Activated naive CD8-positive, alpha-beta T cell treated with anti-CD3 and anti-CD28 coated beads for 36 hours (primary cell): ENCODE results near the gene PRR14L. TPM values are rescaled to one million over a fixed set of nuclear protein-coding genes. Genes with fewer than 3 reads are reported as not detected.
"Not testable (repeated sequence)": the region's sequence is repeated elsewhere in the genome, so short reads cannot be mapped to it uniquely, and the experiment has no call there.

Experiments
- DNase-seq: peaks from one replicate; pipeline ENCODE4 v3.0.0; 2021
- H3K27ac Mint-ChIP-seq: one replicate; pipeline ENCODE4 v1.8.0; 2022; ENCODE audit warnings: mild to moderate bottlenecking, moderate library complexity, mixed read lengths
- H3K27me3 Mint-ChIP-seq: one replicate; pipeline ENCODE4 v1.8.0; 2022; ENCODE audit warnings: mild to moderate bottlenecking, mixed read lengths
- H3K36me3 Mint-ChIP-seq: one replicate; pipeline ENCODE4 v1.8.0; 2021; ENCODE audit warnings: mild to moderate bottlenecking, mixed read lengths
- H3K4me1 Mint-ChIP-seq: one replicate; pipeline ENCODE4 v1.8.0; 2021; ENCODE audit warnings: mixed read lengths
- H3K4me3 Mint-ChIP-seq: one replicate; pipeline ENCODE4 v1.8.0; 2022; ENCODE audit warnings: mild to moderate bottlenecking, moderate library complexity, mixed read lengths
- H3K9me3 Mint-ChIP-seq: one replicate; pipeline ENCODE4 v1.8.0; 2022; ENCODE audit warnings: mixed read lengths
- total RNA-seq, 2 experiments: library from RNA; stranded (reverse); gene quantifications; one replicate each; pipeline ENCODE4 v1.2.3, GENCODE V29; 2021

The PRR14L gene
- 10 to 100 TPM; 34.7 to 38.3 TPM for total RNA-seq

- peak; percentile 99 for DNase-seq
- Mint-ChIP-seq H3K27me3 (no peaks in the 10 kb centered on the region), H3K36me3 (peaks cover 7% of the 10 kb centered on the region), H3K4me3 (peak within 1 kb of the TSS; percentile 87), H3K27ac (peak within 1 kb of the TSS; percentile 94), H3K9me3 (no peaks in the 10 kb centered on the region), H3K4me1 (peaks cover 42% of the 10 kb centered on the region)
These were observed at the start of gene PRR14L for GRCh38 chr22:31749636-31750364. TSS of gene PRR14L (minus strand) at chr22:31750132. CDS start at chr22:31738860, 11,272 bp downstream.

DNA sequence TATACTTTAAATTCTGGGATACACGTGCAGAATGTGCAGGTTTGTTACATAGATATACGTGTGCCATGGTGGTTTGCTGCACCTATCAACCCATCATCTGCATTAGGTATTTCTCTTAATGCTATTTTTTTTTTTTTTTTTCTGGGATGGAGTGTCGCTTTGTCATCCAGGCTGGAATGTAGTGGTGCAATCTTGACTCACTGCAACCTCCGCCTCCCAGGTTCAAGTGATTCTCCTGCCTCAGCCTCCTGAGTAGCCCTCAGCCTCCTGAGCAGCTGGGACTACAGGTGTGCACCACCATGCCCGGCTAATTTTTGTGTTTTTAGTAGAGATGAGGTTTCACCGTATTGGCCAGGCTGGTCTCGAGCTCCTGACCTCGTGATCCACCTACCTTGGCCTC, 49.4 kb upstream of the PRR14L start:
- not testable (repeated sequence) for H3K27me3 Mint-ChIP-seq, H3K4me3 Mint-ChIP-seq, H3K9me3 Mint-ChIP-seq, H3K4me1 Mint-ChIP-seq, DNase-seq, H3K27ac Mint-ChIP-seq
- peaks cover 17% of the 10 kb centered on the region for H3K36me3 Mint-ChIP-seq

DNA sequence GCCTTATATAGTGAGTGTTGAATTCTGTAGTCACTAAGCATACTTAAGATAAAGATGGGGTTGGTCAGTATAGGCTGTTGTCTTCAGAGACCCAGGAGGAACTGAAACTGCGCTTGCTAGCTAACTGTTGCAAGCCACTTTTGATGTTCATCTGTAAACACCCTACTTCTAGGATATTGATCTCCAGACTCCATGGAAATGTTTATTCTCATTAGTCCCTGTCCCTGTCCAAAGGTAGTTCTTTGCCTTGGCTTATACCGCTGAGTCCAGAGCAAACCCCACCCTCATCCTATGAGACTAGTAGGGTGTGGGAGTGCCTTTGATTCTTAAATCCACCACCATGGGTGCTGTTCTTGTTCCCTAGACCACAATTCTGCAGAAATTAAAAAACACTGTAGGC, 40.3 kb upstream of the PRR14L start:
- Mint-ChIP-seq H3K36me3 (peaks cover 9% of the 10 kb centered on the region), H3K27ac (no peak overlapping the region), H3K9me3 (no peaks in the 10 kb centered on the region), H3K4me1 (peaks cover 8% of the 10 kb centered on the region), H3K27me3 (no peaks in the 10 kb centered on the region), H3K4me3 (no peak overlapping the region)
- no peak for DNase-seq

- Mint-ChIP-seq H3K9me3 (no peaks in the 10 kb centered on the region), H3K27me3 (no peaks in the 10 kb centered on the region), H3K4me3 (no peak overlapping the region), H3K4me1 (peaks cover 8% of the 10 kb centered on the region), H3K36me3 (peaks cover 9% of the 10 kb centered on the region), H3K27ac (no peak overlapping the region)
- no peak for DNase-seq
These were observed 39.9 kb upstream of the PRR14L start for GRCh38 chr22:31789803-31790202.

DNA sequence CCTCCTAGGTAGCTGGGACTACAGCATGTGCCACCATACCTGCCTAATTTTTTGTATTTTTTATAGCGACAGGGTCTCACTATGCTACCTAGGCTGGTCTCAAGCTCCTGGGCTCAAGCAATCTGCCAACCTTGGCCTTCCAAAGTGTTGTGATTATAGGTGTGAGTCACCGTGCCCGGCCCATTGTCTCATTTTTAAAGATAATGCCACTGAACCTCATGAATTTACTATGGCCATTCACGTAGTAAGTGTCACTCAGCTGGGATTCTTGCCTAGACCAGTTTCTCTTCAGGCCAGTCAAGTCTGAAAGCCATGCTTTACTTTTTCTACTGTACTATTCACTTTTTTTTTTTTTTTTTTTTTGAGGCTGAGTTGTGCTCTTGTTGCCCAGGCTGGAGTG, 26.3 kb upstream of the PRR14L start:
- Mint-ChIP-seq H3K27ac (no peak overlapping the region), H3K4me3 (no peak overlapping the region), H3K36me3 (peaks cover 8% of the 10 kb centered on the region), H3K9me3 (no peaks in the 10 kb centered on the region), H3K4me1 (no peaks in the 10 kb centered on the region), H3K27me3 (no peaks in the 10 kb centered on the region)
- DNase-seq = no peak

DNA sequence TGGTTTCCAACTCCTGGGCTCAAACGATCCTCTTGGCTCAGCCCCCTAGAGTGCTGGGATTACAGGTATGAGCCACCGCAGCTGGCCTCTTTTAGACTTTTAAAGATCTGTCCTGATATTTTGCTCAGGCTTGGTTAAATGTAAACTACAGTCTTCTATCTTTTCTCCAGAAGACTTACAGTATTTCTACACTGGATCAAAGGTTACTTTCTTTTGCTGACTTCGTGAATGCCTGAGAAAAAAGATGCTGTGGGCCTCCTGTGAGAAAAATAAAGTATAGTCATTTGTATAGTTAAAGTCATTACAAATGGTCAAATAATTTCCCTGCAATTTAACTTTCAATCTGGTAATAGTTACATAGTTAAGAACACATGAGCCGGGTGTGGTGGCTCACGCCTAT, 23.5 kb upstream of the PRR14L start:
- DNase-seq = no peak
- H3K27ac Mint-ChIP-seq = no peak overlapping the region
- H3K27me3 Mint-ChIP-seq = no peaks in the 10 kb centered on the region
- H3K4me1 Mint-ChIP-seq = peaks cover 2% of the 10 kb centered on the region
- H3K36me3 Mint-ChIP-seq = peaks cover 16% of the 10 kb centered on the region
- H3K4me3 Mint-ChIP-seq = no peak overlapping the region
- no peaks in the 10 kb centered on the region for H3K9me3 Mint-ChIP-seq

DNA sequence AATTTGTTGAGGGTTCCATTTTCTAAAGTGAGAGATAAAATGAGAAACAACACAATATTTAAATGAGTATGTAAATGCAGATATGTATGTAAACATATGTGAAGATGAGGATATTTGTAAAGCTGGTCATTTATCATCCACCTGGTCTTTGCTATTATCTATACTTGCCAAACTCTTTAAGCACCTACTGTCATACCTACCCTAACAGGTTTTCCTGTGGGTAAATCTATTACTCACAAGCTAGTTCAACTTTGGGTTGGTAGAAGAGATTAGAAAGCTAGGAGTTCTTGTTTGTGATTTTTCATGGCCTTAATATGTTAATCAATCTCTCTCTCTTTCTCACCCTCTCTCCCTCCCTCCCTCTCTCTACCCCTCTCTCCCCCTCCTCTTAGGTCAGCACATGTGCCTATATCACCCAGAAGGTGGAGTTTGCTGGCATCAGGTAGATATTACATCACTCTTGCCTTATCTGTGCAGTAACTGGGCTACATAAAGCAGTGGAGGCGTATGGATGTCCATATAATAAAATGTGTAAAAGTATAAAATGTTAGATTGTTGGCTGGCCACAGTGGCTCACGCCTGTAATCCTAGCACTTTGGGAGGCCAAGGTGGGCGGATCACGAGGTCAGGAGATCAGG, 18.6 kb upstream of the PRR14L start:
- Mint-ChIP-seq H3K27me3 (no peaks in the 10 kb centered on the region), H3K36me3 (peaks cover 27% of the 10 kb centered on the region), H3K4me1 (peaks cover 2% of the 10 kb centered on the region), H3K4me3 (no peak overlapping the region), H3K9me3 (no peaks in the 10 kb centered on the region), H3K27ac (peak overlapping the region; percentile 66)
- no peak for DNase-seq

DNA sequence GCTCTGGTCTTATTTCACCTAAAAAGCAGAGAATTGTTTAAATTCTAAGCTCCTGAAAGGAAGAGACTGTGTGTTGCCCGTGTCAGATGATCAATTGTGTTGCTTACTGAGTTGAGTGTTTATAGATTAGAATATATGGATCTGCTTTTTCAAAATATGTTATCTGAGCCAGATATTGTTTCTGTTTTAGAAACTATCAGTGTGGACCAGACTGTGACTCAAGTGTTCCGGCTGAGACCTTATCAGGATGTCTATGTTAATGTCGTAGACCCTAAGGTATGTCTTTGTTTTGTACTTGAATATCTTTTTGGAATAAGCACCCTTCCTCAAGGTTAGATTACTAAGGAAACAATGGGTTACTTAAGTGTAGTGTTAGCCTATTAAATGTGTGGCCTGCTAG, 14.9 kb upstream of the PRR14L start:
- Mint-ChIP-seq H3K27me3 (no peaks in the 10 kb centered on the region), H3K9me3 (no peaks in the 10 kb centered on the region), H3K27ac (no peak overlapping the region), H3K36me3 (peaks cover 35% of the 10 kb centered on the region), H3K4me1 (peaks cover 2% of the 10 kb centered on the region), H3K4me3 (no peak overlapping the region)
- no peak for DNase-seq

- H3K9me3 Mint-ChIP-seq, DNase-seq, H3K4me3 Mint-ChIP-seq, H3K27ac Mint-ChIP-seq, H3K27me3 Mint-ChIP-seq: not testable (repeated sequence)
- H3K4me1 Mint-ChIP-seq = peaks cover 16% of the 10 kb centered on the region
- H3K36me3 Mint-ChIP-seq = peaks cover 15% of the 10 kb centered on the region
These were observed 8.9 kb upstream of the PRR14L start for GRCh38 chr22:31758860-31759259.

- H3K9me3 Mint-ChIP-seq = no peaks in the 10 kb centered on the region
- no peak overlapping the region for H3K4me3 Mint-ChIP-seq
- H3K27ac Mint-ChIP-seq = no peak overlapping the region
- peaks cover 13% of the 10 kb centered on the region for H3K36me3 Mint-ChIP-seq
- no peak for DNase-seq
- H3K27me3 Mint-ChIP-seq = no peaks in the 10 kb centered on the region
- H3K4me1 Mint-ChIP-seq = peaks cover 26% of the 10 kb centered on the region
These were observed 7.3 kb upstream of the PRR14L start for GRCh38 chr22:31757265-31757664.

DNA sequence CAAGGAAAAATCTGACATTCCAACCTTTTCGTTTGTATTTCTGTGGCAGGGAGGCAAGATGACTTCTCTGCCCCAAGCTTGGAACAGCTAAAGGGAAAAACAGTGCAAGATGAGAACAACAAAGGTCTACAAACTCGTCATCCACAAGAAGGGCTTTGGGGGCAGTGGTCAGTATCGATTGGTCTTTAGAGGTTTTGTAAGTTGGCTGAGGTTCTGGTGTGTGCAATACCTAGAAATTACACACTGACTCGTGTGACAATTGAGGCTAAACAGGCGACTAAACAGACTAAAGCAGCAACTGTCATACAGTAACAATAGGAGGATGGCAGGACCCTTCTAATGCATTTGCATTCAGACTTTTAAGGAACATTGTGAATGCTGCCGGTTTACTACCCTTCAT, 4.9 kb upstream of the PRR14L start:
- H3K27me3 Mint-ChIP-seq = no peaks in the 10 kb centered on the region
- peaks cover 5% of the 10 kb centered on the region for H3K36me3 Mint-ChIP-seq
- H3K4me3 Mint-ChIP-seq = peak overlapping the region; percentile 93
- DNase-seq = no peak
- H3K9me3 Mint-ChIP-seq = no peaks in the 10 kb centered on the region
- peak overlapping the region; percentile 98 for H3K27ac Mint-ChIP-seq
- H3K4me1 Mint-ChIP-seq = peaks cover 35% of the 10 kb centered on the region

- peaks cover 35% of the 10 kb centered on the region for H3K4me1 Mint-ChIP-seq
These were observed 3.9 kb upstream of the PRR14L start, which contains the start of gene DEPDC5 for GRCh38 chr22:31753634-31754501. TSS of gene DEPDC5 (plus strand) at chr22:31754019. CDS start at chr22:31754922, 903 bp downstream.

DNA sequence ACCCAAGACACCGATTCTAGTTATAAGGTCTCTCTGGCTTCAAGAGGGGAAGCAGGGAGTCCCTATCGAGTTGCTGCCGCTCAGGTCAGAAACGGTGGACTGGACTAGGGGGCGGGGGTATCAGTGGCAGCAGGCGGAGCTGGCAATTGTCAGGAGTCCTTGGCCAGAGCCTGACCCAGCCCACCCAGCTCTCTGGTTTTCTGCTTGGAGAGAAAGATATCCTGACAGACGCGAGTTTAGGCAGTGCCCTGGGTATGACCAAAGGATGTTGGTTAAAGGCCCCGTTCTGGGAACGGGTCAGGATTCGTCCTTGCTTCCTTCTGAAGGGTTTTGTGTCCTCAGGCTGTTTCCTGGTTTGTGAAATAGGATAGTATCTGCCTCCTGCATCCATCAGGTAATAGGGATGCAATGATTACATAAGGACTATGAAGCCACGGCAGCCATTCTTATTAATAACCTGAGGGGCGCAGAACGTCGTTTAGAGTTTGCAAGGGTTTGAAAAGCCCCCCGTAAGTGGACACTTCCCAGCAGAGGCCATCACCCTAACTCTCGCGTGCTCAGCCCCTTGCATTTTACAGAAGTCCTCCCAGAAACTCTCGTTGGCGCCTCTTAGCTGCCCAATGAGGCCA, 3.2 kb upstream of the PRR14L start:
- peak; percentile 2 for DNase-seq
- Mint-ChIP-seq H3K9me3 (no peaks in the 10 kb centered on the region), H3K4me3 (peak overlapping the region; percentile 93), H3K27ac (peak overlapping the region; percentile 98), H3K36me3 (no peaks in the 10 kb centered on the region), H3K27me3 (no peaks in the 10 kb centered on the region), H3K4me1 (peaks cover 41% of the 10 kb centered on the region)

More at GRCh38 chr22:31753634-31754501, 3.9 kb upstream of the PRR14L start, which contains the start of gene DEPDC5:
- Mint-ChIP-seq H3K4me3 (peak within 1 kb of the TSS; percentile 93), H3K27ac (peak within 1 kb of the TSS; percentile 98), H3K36me3 (peaks cover 2% of the 10 kb centered on the region), H3K27me3 (no peaks in the 10 kb centered on the region), H3K9me3 (no peaks in the 10 kb centered on the region)
- peak; percentile 99 for DNase-seq

DNA sequence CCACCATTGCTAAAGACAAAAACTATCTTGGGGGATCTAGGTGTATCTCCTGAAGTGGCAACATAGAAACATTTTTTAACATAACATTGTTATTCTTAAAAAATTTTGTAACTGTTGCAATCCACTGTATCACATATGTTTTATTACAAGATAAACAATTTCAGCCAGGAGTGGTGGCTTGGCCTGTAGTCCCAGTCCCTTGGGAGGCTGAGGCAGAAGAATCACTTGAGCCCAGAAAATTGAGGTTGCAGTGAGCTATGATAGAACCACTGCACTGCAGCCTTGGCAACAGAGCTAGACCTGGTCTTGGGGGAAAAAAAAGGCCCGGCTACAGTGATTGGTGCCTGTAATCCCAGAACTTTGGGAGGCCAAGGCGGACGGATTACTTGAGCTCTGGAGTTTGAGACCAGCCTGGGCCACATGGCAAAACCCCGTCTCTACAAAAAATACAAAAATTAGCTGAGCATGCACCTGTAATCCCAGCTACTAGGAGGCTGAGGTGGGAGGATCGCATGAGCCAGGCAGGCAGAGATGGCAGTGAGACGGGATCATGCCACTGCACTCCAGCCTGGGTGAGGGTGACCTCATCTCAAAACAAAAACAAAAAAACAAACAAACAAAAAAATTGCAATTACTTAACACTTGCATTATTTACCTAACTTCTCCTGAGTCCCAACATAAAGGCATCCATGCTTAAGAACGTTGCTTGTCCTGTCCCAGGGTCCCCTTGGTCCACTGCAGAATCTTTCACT, 2.3 kb upstream of the PRR14L start:
- Mint-ChIP-seq H3K36me3 (peaks cover 7% of the 10 kb centered on the region), H3K4me1 (peaks cover 46% of the 10 kb centered on the region), H3K27me3 (no peaks in the 10 kb centered on the region), H3K27ac (peak overlapping the region; percentile 98), H3K9me3 (no peaks in the 10 kb centered on the region), H3K4me3 (peak overlapping the region; percentile 93)
- no peak for DNase-seq
